ENCODE measurements around the gene DECR2.

DNA sequence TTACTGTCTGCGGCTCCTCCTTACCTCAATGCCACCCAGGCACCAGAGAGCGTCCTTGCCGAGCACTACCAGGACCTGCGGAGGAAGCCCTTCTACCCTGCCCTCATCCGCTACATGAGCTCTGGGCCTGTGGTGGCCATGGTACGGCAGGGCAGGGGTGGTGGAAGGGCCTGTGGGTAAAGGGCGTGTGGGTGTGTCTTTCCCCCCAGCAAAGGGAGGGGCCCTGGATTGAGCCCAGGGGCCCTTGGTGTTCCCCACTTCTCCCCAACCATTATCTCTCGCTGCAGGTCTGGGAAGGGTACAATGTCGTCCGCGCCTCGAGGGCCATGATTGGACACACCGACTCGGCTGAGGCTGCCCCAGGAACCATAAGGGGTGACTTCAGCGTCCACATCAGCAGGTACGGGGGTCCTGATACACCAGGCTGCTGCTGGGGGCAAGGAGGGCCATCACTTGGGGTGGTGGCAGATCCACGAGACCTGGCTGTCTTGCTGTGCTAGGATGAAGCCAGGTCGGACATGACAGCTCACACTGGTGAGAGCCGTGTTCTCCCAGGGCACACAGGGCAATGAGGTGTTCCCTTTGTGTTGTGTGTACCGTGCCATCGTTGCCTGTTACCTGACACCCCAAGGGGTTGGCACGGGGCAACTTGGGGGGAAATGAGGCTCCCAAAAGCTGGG is 2.2 kb upstream of the DECR2 start:
- TF ChIP-seq, protein P1, sequence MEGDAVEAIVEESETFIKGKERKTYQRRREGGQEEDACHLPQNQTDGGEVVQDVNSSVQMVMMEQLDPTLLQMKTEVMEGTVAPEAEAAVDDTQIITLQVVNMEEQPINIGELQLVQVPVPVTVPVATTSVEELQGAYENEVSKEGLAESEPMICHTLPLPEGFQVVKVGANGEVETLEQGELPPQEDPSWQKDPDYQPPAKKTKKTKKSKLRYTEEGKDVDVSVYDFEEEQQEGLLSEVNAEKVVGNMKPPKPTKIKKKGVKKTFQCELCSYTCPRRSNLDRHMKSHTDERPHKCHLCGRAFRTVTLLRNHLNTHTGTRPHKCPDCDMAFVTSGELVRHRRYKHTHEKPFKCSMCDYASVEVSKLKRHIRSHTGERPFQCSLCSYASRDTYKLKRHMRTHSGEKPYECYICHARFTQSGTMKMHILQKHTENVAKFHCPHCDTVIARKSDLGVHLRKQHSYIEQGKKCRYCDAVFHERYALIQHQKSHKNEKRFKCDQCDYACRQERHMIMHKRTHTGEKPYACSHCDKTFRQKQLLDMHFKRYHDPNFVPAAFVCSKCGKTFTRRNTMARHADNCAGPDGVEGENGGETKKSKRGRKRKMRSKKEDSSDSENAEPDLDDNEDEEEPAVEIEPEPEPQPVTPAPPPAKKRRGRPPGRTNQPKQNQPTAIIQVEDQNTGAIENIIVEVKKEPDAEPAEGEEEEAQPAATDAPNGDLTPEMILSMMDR (IDR thresholded peaks at IDR 0.05; ENCODE audit: low read depth, low read length, poor library complexity, severe bottlenecking): no peak
- no peak for TF ChIP-seq EZH2phosphoT487 (IDR thresholded peaks at IDR 0.05; ENCODE audit: borderline replicate concordance, low read length)
